Glutamatergic neuron (in vitro differentiated cells): Measurements from ENCODE around the gene G0S2. TPM values are rescaled to one million over a fixed set of nuclear protein-coding genes. Genes with fewer than 3 reads are reported as not detected.
"Not testable (repeated sequence)": the region's sequence is repeated elsewhere in the genome, so short reads cannot be mapped to it uniquely, and the experiment has no call there.

Source experiments
- DNase-seq: peaks from one replicate; pipeline ENCODE4 v3.0.0; 2022
- H3K27ac Mint-ChIP-seq: one replicate; pipeline ENCODE4 v1.8.0; 2020; ENCODE audit warnings: mild to moderate bottlenecking, mixed read lengths, inconsistent platforms; ENCODE audit not compliant: unreplicated experiment
- H3K27me3 Mint-ChIP-seq: one replicate; pipeline ENCODE4 v1.8.0; 2020; ENCODE audit warnings: mild to moderate bottlenecking, moderate library complexity, mixed read lengths, inconsistent platforms; ENCODE audit not compliant: unreplicated experiment
- H3K36me3 Mint-ChIP-seq: one replicate; pipeline ENCODE4 v1.8.0; 2020; ENCODE audit warnings: mild to moderate bottlenecking, mixed read lengths, inconsistent platforms; ENCODE audit not compliant: unreplicated experiment
- H3K4me1 Mint-ChIP-seq: one replicate; pipeline ENCODE4 v1.8.0; 2020; ENCODE audit warnings: mild to moderate bottlenecking, low read depth, mixed read lengths, inconsistent platforms; ENCODE audit not compliant: unreplicated experiment
- H3K4me3 Mint-ChIP-seq: one replicate; pipeline ENCODE4 v1.8.0; 2020; ENCODE audit warnings: mild to moderate bottlenecking, mixed read lengths, inconsistent platforms; ENCODE audit not compliant: unreplicated experiment
- H3K9me3 Mint-ChIP-seq: one replicate; pipeline ENCODE4 v1.8.0; 2020; ENCODE audit warnings: mild to moderate bottlenecking, moderate library complexity, mixed read lengths, inconsistent platforms; ENCODE audit not compliant: unreplicated experiment
- total RNA-seq: library from RNA; stranded (reverse); fragmentation: NEBNext Ultra II Directional; extraction: Animal tissue kit (Norgen Biotek cat#: 25700); gene quantifications from one replicate; pipeline ENCODE4 v1.2.1, GENCODE V29; 2021; ENCODE audit not compliant: unreplicated experiment
- TF ChIP-seq, protein P1 (sequence below): fragments of 200-600 bp; sonication (generic); IDR thresholded peaks from one replicate; pipeline ENCODE4 v1.5.0; 2021; ENCODE audit not compliant: partially characterized antibody, unreplicated experiment

The G0S2 gene
- total RNA-seq, 1 donor from 2014 or later: 2.5 TPM

DNA sequence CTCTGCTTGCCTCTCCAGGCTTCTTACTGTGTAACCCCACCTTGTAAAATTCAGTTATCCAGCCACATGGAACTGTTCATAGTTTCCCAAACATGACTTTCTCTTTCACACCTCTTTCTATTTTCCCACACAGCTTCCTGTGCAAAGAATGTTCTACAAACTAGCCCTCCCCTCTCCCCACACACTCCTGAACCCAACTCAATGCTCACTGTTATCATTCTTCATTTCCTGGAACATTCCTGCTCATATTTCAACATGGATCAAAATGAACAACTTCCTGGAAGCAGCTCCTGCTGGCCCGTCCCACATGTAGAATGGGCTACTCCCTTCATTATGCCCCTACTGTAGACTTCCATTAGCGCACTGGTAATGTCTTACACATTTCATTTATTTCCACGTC is 21.9 kb downstream of the G0S2 start:
- no peaks in the 10 kb centered on the region for H3K36me3 Mint-ChIP-seq
- TF ChIP-seq, protein P1, sequence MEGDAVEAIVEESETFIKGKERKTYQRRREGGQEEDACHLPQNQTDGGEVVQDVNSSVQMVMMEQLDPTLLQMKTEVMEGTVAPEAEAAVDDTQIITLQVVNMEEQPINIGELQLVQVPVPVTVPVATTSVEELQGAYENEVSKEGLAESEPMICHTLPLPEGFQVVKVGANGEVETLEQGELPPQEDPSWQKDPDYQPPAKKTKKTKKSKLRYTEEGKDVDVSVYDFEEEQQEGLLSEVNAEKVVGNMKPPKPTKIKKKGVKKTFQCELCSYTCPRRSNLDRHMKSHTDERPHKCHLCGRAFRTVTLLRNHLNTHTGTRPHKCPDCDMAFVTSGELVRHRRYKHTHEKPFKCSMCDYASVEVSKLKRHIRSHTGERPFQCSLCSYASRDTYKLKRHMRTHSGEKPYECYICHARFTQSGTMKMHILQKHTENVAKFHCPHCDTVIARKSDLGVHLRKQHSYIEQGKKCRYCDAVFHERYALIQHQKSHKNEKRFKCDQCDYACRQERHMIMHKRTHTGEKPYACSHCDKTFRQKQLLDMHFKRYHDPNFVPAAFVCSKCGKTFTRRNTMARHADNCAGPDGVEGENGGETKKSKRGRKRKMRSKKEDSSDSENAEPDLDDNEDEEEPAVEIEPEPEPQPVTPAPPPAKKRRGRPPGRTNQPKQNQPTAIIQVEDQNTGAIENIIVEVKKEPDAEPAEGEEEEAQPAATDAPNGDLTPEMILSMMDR: no peak
- no peak overlapping the region for H3K4me3 Mint-ChIP-seq
- H3K27ac Mint-ChIP-seq: no peak overlapping the region
- no peak for DNase-seq
- H3K4me1 Mint-ChIP-seq: peaks cover 3% of the 10 kb centered on the region
- H3K27me3 Mint-ChIP-seq: peaks cover 3% of the 10 kb centered on the region
- H3K9me3 Mint-ChIP-seq: no peaks in the 10 kb centered on the region

DNA sequence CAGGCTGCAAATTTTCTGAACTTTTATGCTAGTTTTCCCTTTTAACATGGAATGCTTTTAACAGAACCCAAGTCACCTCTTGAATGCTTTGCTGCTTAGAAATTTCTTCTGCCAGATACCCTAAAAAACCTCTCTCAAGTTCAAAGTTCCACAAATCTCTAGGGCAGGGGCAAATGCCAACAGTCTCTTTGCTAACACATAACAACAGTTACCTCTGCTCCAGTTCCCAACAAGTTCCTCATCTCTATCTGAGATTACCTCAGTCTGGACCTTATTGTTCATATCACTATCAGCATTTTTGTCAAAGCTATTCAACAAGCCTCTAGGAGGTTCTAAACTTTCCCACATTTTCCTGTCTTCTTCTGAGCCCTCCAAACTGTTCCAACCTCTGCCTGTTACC is 25.5 kb downstream of the G0S2 start:
- DNase-seq, H3K4me1 Mint-ChIP-seq, H3K36me3 Mint-ChIP-seq, H3K9me3 Mint-ChIP-seq, H3K4me3 Mint-ChIP-seq, H3K27me3 Mint-ChIP-seq, H3K27ac Mint-ChIP-seq: not testable (repeated sequence)

DNA sequence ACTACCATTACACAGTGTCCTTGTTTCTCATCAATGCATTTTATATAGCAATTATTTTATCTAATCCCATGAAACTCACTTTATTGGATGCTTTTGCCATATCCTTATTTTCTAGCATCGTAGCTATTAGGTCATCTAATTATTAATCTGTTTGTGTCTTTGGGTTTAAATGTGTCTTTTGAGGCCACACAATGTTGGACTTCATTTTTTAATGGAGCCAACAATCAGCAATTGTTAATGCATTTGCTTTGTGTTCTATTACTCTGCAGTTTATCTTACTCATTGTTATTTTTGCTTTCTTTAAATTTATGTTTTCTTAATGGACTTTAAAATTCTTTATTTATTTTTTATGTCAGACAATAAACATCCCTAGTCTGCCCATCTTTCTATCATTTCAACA is 27.6 kb downstream of the G0S2 start:
- H3K9me3 Mint-ChIP-seq: no peaks in the 10 kb centered on the region
- DNase-seq: no peak
- H3K27me3 Mint-ChIP-seq: no peaks in the 10 kb centered on the region
- H3K4me3 Mint-ChIP-seq: no peak overlapping the region
- no peaks in the 10 kb centered on the region for H3K4me1 Mint-ChIP-seq
- TF ChIP-seq, protein P1: no peak
- no peaks in the 10 kb centered on the region for H3K36me3 Mint-ChIP-seq
- no peak overlapping the region for H3K27ac Mint-ChIP-seq

DNA sequence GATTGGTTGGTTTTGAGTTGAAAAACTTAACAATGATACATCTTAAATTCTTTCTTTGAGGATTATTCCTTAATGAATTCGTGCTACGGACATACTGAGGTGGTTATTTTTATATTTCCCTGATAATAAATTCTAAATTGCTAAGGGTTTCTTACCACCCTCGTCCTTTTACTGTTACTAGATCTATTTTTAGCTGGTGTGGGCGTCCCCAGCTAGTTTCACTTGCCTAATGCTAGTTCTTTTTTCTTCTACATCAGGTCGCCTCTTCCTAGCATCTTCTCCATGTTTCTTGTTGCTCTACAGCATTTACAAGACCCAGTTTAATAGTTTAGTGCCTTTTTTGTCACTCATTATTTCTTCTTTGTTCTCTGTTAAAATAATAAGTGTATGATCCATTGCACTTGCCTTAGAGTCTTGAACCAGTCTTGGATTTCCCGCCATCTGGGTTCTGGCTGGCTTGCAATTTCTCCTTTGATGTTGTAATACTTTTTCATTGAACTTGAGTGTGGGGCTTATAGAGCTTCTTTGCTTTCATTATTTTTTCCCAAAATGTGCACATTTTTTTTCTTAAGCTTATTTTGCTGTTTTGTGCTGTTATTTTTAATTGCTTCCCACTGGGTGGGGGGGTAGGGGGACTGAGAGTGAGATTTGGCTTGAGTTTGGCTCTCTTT is 28.8 kb downstream of the G0S2 start:
- Mint-ChIP-seq H3K27ac (no peak overlapping the region), H3K4me1 (no peaks in the 10 kb centered on the region), H3K4me3 (no peak overlapping the region), H3K27me3 (no peaks in the 10 kb centered on the region), H3K9me3 (no peaks in the 10 kb centered on the region), H3K36me3 (no peaks in the 10 kb centered on the region)
- no peak for DNase-seq
- TF ChIP-seq, protein P1: no peak

DNA sequence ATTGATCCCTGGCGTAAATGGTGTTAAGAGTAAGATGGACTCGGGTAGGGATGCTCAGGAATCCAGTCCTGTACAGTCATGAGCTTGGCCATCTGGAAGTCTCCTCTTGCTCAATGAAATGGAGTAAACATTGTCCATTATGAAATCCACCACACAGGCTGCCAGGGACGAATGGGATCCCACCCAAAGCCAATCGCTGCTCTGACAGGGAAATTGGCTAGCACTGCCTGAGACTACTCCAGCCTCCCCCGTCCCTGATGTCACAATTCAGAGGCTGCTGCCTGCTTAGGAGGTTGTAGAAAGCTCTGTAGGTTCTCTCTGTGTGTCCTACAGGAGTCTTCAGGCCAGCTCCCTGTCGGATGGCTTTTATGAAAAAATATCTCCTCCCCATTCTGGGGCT is 29.4 kb downstream of the G0S2 start, which contains the start of gene HSD11B1:
Gene HSD11B1 (plus strand): TSS at position 263 of the 400 bp plus-strand sequence. CDS start 97 bp downstream, at position 360.
- DNase-seq: no peak
- TF ChIP-seq, protein P1: no peak
- H3K9me3 Mint-ChIP-seq: no peaks in the 10 kb centered on the region
- H3K27ac Mint-ChIP-seq: no peak within 1 kb of the TSS
- no peaks in the 10 kb centered on the region for H3K36me3 Mint-ChIP-seq
- no peaks in the 10 kb centered on the region for H3K27me3 Mint-ChIP-seq
- no peak within 1 kb of the TSS for H3K4me3 Mint-ChIP-seq
- no peaks in the 10 kb centered on the region for H3K4me1 Mint-ChIP-seq
